HEK293 (cell line): ENCODE results near the gene SARS1.

Source experiments
- CTCF ChIA-PET: fragments of 350-600 bp; formaldehyde crosslinking; extraction: SDS; loops from one replicate; lab custom pipeline; 2021; ENCODE audit warnings: antibody characterized with exemption; lab: Yijun Ruan, JAX
- POLR2A ChIA-PET: fragments of 300-600 bp; formaldehyde crosslinking; extraction: SDS; loops from one replicate; lab custom pipeline; 2020; ENCODE audit warnings: antibody characterized with exemption, inconsistent platforms; lab: Yijun Ruan, JAX
- H3K27ac ChIP-seq: fragments of 200-500 bp; sonication (Bioruptor generic); 2 replicates; pipeline ENCODE4 v1.5.1; 2014; ENCODE audit warnings: low read depth, low read length, control low read depth, inconsistent platforms; ENCODE audit errors: extremely low read depth
- H3K36me3 ChIP-seq, 2 experiments: fragments of 200-500 bp in 1 of 2; sonication (Bioruptor generic) in 1 of 2; 1 replicate in 1 of 2; 2 replicates in 1 of 2; pipeline ENCODE4 v1.5.1; 2014 to 2017; ENCODE audit warnings: inconsistent platforms in 2 of 2, low read length in 2 of 2; ENCODE audit not compliant: control insufficient read depth in 2 of 2, insufficient read depth in 1 of 2
- H3K4me1 ChIP-seq: fragments of 200-500 bp; sonication (Bioruptor generic); 2 replicates; pipeline ENCODE4 v1.5.1; 2014; ENCODE audit warnings: mild to moderate bottlenecking, low read length, inconsistent platforms; ENCODE audit not compliant: control insufficient read depth, insufficient read depth
- H3K4me3 ChIP-seq: 2 replicates; pipeline ENCODE4 v1.5.1; 2011; ENCODE audit warnings: low read depth, mild to moderate bottlenecking, control low read depth, low read length, moderate library complexity
- H3K9me3 ChIP-seq: fragments of 200-500 bp; sonication (Bioruptor generic); 2 replicates; pipeline ENCODE4 v1.5.1; 2014; ENCODE audit warnings: low read depth, low read length, inconsistent platforms; ENCODE audit not compliant: control insufficient read depth, insufficient read depth
- GFI1B ChIP-seq: fragments of 450-650 bp; formaldehyde crosslinking; IDR thresholded peaks from 2 replicates; pipeline ENCODE4 v1.5.1; 2016; ENCODE audit warnings: missing biosample characterization, missing genetic modification characterization
- IKZF3 ChIP-seq: fragments of 450-650 bp; IDR thresholded peaks from 2 replicates; pipeline ENCODE4 v1.5.0; 2018; ENCODE audit warnings: missing biosample characterization, mild to moderate bottlenecking, missing genetic modification characterization, moderate library complexity
- ZBTB17 ChIP-seq: fragments of 450-650 bp; formaldehyde crosslinking; IDR thresholded peaks from 2 replicates; pipeline ENCODE4 v1.5.1; 2016; ENCODE audit warnings: missing biosample characterization, missing genetic modification characterization
- ZBTB48 ChIP-seq: fragments of 450-650 bp; formaldehyde crosslinking; IDR thresholded peaks from 2 replicates; pipeline ENCODE4 v1.5.1; 2016; ENCODE audit warnings: missing biosample characterization, missing genetic modification characterization
- ZFP3 ChIP-seq: fragments of 450-650 bp; formaldehyde crosslinking; IDR thresholded peaks from 2 replicates; pipeline ENCODE4 v1.5.1; 2016; ENCODE audit warnings: low read depth, missing biosample characterization, missing genetic modification characterization
- ZNF114 ChIP-seq: fragments of 450-650 bp; formaldehyde crosslinking; IDR thresholded peaks from 2 replicates; pipeline ENCODE4 v1.5.0; 2017; ENCODE audit warnings: missing biosample characterization, missing genetic modification characterization
- ZNF146 ChIP-seq: fragments of 450-650 bp; formaldehyde crosslinking; IDR thresholded peaks from 2 replicates; pipeline ENCODE4 v1.5.1; 2016; ENCODE audit warnings: missing biosample characterization, missing genetic modification characterization
- ZNF2 ChIP-seq: fragments of 450-650 bp; formaldehyde crosslinking; IDR thresholded peaks from 2 replicates; pipeline ENCODE4 v1.5.1; 2016; ENCODE audit warnings: missing biosample characterization, missing genetic modification characterization
- ZNF211 ChIP-seq: fragments of 450-650 bp; formaldehyde crosslinking; IDR thresholded peaks from 2 replicates; pipeline ENCODE4 v1.5.1; 2016; ENCODE audit warnings: low read depth, missing biosample characterization, missing genetic modification characterization
- ZNF223 ChIP-seq: fragments of 450-650 bp; formaldehyde crosslinking; IDR thresholded peaks from 2 replicates; pipeline ENCODE4 v1.5.1; 2016; ENCODE audit warnings: missing biosample characterization, missing genetic modification characterization
- ZNF335 ChIP-seq: fragments of 450-650 bp; formaldehyde crosslinking; conservative IDR thresholded peaks from 2 replicates; pipeline ENCODE4 v1.5.1; 2016; ENCODE audit warnings: missing biosample characterization, missing genetic modification characterization
- ZNF366 ChIP-seq: fragments of 450-650 bp; formaldehyde crosslinking; conservative IDR thresholded peaks from 2 replicates; pipeline ENCODE4 v1.5.1; 2016; ENCODE audit warnings: missing biosample characterization, missing genetic modification characterization
- ZNF544 ChIP-seq: fragments of 450-650 bp; formaldehyde crosslinking; IDR thresholded peaks from 2 replicates; pipeline ENCODE4 v1.5.0; 2017; ENCODE audit warnings: missing biosample characterization, missing genetic modification characterization
- ZNF571 ChIP-seq: fragments of 450-650 bp; formaldehyde crosslinking; IDR thresholded peaks from 2 replicates; pipeline ENCODE4 v1.5.0; 2017; ENCODE audit warnings: missing biosample characterization, missing genetic modification characterization
- ZNF600 ChIP-seq: fragments of 450-650 bp; formaldehyde crosslinking; IDR thresholded peaks from 2 replicates; pipeline ENCODE4 v1.5.1; 2016; ENCODE audit warnings: missing biosample characterization, missing genetic modification characterization
- ZNF654 ChIP-seq: fragments of 450-650 bp; formaldehyde crosslinking; IDR thresholded peaks from 2 replicates; pipeline ENCODE4 v1.5.1; 2016; ENCODE audit warnings: low read depth, missing biosample characterization, missing genetic modification characterization
- ZNF660 ChIP-seq: fragments of 450-650 bp; IDR thresholded peaks from 2 replicates; pipeline ENCODE4 v1.5.1; 2018; ENCODE audit warnings: missing biosample characterization, mild to moderate bottlenecking, missing genetic modification characterization
- ZNF830 ChIP-seq: fragments of 450-650 bp; IDR thresholded peaks from 2 replicates; pipeline ENCODE4 v1.5.0; 2018; ENCODE audit warnings: missing biosample characterization, missing genetic modification characterization, low read depth, mild to moderate bottlenecking, moderate library complexity
- ZNF843 ChIP-seq: fragments of 450-650 bp; formaldehyde crosslinking; IDR thresholded peaks from 2 replicates; pipeline ENCODE4 v1.5.1; 2016; ENCODE audit warnings: missing biosample characterization, missing genetic modification characterization
- TF ChIP-seq, protein P1 (sequence below): fragments of 450-650 bp; formaldehyde crosslinking; IDR thresholded peaks from 2 replicates; pipeline ENCODE4 v1.5.1; 2016; ENCODE audit warnings: missing biosample characterization, missing genetic modification characterization
- TF ChIP-seq, protein P2 (sequence below): fragments of 450-650 bp; formaldehyde crosslinking; conservative IDR thresholded peaks from 2 replicates; pipeline ENCODE4 v1.5.1; 2016; ENCODE audit warnings: low read depth, missing biosample characterization, missing genetic modification characterization
- TF ChIP-seq, protein P3 (sequence below): fragments of 450-650 bp; formaldehyde crosslinking; IDR thresholded peaks from 2 replicates; pipeline ENCODE4 v1.5.1; 2017; ENCODE audit warnings: missing biosample characterization, mild to moderate bottlenecking, missing genetic modification characterization, moderate library complexity

The SARS1 gene

GRCh38 chr1:109214695-109215623 lies 1.2 kb downstream of the SARS1 start (continued):
- TF ChIP-seq, protein P1, sequence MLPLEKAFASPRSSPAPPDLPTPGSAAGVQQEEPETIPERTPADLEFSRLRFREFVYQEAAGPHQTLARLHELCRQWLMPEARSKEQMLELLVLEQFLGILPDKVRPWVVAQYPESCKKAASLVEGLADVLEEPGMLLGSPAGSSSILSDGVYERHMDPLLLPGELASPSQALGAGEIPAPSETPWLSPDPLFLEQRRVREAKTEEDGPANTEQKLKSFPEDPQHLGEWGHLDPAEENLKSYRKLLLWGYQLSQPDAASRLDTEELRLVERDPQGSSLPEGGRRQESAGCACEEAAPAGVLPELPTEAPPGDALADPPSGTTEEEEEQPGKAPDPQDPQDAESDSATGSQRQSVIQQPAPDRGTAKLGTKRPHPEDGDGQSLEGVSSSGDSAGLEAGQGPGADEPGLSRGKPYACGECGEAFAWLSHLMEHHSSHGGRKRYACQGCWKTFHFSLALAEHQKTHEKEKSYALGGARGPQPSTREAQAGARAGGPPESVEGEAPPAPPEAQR (tag by site-specific recombination) = 0 out of 2 replicates have a peak, but pooled peaks have one; percentile 26
- TF ChIP-seq ZNF2 (tag by site-specific recombination) (peak; percentile 52; the same call in 1 of the 2 replicates), ZNF114 (tag by site-specific recombination) (no peak), ZNF335 (tag by site-specific recombination) (peak; percentile 45), ZNF654 (tag by site-specific recombination) (no peak), ZNF223 (tag by site-specific recombination) (0 out of 2 replicates have a peak, but pooled peaks have one; percentile 9)
- TF ChIP-seq, protein P2, sequence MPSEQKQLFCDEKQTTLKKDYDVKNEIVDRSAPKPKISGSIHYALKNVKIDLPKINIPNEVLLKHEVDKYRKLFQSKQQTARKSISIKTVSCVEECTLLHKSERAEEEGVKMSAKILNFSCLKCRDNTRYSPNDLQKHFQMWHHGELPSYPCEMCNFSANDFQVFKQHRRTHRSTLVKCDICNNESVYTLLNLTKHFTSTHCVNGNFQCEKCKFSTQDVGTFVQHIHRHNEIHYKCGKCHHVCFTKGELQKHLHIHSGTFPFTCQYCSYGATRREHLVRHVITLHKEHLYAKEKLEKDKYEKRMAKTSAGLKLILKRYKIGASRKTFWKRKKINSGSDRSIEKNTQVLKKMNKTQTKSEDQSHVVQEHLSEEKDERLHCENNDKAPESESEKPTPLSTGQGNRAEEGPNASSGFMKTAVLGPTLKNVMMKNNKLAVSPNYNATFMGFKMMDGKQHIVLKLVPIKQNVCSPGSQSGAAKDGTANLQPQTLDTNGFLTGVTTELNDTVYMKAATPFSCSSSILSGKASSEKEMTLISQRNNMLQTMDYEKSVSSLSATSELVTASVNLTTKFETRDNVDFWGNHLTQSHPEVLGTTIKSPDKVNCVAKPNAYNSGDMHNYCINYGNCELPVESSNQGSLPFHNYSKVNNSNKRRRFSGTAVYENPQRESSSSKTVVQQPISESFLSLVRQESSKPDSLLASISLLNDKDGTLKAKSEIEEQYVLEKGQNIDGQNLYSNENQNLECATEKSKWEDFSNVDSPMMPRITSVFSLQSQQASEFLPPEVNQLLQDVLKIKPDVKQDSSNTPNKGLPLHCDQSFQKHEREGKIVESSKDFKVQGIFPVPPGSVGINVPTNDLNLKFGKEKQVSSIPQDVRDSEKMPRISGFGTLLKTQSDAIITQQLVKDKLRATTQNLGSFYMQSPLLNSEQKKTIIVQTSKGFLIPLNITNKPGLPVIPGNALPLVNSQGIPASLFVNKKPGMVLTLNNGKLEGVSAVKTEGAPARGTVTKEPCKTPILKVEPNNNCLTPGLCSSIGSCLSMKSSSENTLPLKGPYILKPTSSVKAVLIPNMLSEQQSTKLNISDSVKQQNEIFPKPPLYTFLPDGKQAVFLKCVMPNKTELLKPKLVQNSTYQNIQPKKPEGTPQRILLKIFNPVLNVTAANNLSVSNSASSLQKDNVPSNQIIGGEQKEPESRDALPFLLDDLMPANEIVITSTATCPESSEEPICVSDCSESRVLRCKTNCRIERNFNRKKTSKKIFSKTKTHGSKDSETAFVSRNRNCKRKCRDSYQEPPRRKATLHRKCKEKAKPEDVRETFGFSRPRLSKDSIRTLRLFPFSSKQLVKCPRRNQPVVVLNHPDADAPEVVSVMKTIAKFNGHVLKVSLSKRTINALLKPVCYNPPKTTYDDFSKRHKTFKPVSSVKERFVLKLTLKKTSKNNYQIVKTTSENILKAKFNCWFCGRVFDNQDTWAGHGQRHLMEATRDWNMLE = peak; percentile 47; the same call in 1 of the 2 replicates
- TF ChIP-seq, protein P3, sequence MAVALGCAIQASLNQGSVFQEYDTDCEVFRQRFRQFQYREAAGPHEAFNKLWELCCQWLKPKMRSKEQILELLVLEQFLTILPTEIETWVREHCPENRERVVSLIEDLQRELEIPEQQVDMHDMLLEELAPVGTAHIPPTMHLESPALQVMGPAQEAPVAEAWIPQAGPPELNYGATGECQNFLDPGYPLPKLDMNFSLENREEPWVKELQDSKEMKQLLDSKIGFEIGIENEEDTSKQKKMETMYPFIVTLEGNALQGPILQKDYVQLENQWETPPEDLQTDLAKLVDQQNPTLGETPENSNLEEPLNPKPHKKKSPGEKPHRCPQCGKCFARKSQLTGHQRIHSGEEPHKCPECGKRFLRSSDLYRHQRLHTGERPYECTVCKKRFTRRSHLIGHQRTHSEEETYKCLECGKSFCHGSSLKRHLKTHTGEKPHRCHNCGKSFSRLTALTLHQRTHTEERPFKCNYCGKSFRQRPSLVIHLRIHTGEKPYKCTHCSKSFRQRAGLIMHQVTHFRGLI (tag by site-specific recombination) = peak; percentile 99

GRCh38 chr1:109216662-109217061 lies 2.9 kb downstream of the SARS1 start:
- H3K36me3 ChIP-seq = peaks cover 0 to 22% of the 10 kb centered on the region in 2 experiments; a peak in 2 of 3 replicates
- POLR2A ChIA-PET = interaction anchor here (1.3 kb wide), 1 partner anchor 37 kb away, joined by 3 read pairs; no protein-coding TSS in a partner anchor
- TF ChIP-seq ZNF571 (tag by site-specific recombination) (no peak), ZNF211 (tag by site-specific recombination) (no peak), GFI1B (tag by site-specific recombination) (no peak), ZFP3 (tag by site-specific recombination) (no peak), ZNF843 (tag by site-specific recombination) (no peak), ZNF366 (tag by site-specific recombination) (no peak), ZBTB48 (no peak), ZBTB17 (tag by site-specific recombination) (0 out of 2 replicates have a peak, but pooled peaks have one; percentile 13), ZNF544 (tag by site-specific recombination) (no peak), ZNF830 (no peak), ZNF660 (tag by site-specific recombination) (no peak), ZNF600 (tag by site-specific recombination) (no peak), IKZF3 (tag by site-specific recombination) (no peak), ZNF146 (tag by site-specific recombination) (no peak)
- TF ChIP-seq, protein P2 = no peak

More at GRCh38 chr1:109216662-109217061, 2.9 kb downstream of the SARS1 start:
- Histone ChIP-seq H3K9me3 (no peaks in the 10 kb centered on the region), H3K4me3 (no peak overlapping the region), H3K4me1 (peaks cover 3% of the 10 kb centered on the region; the same call in 1 of the 2 replicates), H3K27ac (no peak overlapping the region)
- CTCF ChIA-PET = interaction anchor here (0.8 to 2.5 kb wide), 5 partner anchors 15 to 282 kb away, joined by 3 to 9 read pairs (median 5); a partner anchor contains a TSS
